NCI-H510A treated with DMSO at 0.1 percent for 48 hours (cell line): ENCODE results near the gene CIB2.

Experiments used
- DNase-seq: peaks from one replicate; lab custom pipeline; 2025; lab: John Stamatoyannopoulos, UW

The CIB2 gene

GRCh38 chr15:78107471-78107870 is 23.8 kb downstream of the CIB2 start:
- DNase-seq = no peak

DNA sequence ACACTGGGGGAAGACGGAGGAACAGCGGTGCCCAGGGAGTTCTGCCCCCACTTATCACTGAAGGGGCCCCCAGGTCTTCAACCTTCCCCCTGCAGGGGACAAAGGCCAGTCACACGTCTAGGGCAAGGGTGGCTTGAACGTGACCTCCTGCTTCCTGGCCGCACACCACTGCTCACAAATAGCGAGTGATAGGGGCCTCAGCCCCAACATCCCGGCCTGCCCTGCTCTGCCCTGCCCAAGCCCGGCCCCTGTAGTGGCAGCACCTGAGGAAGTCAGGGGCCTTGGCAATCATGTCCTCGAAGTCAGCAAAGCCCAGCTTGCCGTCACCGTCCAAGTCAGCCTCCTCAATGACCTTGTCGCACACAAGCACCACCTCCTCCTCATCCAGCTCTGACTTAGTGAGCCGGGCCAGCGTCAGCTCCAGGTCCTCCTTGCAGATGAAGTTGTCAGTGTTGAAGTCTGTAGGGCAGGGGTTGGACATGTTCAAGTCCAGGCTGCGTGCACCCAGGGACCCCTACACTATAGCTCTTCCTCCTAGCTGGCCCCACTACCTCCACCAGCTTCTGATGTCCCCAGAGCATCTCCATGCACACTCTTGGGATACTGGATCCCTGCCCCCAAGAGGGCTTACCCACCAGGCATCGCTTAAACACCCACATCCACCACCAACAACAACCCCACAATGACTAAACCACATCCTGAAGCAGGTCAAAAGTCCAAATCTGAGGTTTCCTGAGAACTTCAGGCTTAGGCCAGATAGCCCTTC is 25.6 kb downstream of the CIB2 start:
- DNase-seq = no peak

DNA sequence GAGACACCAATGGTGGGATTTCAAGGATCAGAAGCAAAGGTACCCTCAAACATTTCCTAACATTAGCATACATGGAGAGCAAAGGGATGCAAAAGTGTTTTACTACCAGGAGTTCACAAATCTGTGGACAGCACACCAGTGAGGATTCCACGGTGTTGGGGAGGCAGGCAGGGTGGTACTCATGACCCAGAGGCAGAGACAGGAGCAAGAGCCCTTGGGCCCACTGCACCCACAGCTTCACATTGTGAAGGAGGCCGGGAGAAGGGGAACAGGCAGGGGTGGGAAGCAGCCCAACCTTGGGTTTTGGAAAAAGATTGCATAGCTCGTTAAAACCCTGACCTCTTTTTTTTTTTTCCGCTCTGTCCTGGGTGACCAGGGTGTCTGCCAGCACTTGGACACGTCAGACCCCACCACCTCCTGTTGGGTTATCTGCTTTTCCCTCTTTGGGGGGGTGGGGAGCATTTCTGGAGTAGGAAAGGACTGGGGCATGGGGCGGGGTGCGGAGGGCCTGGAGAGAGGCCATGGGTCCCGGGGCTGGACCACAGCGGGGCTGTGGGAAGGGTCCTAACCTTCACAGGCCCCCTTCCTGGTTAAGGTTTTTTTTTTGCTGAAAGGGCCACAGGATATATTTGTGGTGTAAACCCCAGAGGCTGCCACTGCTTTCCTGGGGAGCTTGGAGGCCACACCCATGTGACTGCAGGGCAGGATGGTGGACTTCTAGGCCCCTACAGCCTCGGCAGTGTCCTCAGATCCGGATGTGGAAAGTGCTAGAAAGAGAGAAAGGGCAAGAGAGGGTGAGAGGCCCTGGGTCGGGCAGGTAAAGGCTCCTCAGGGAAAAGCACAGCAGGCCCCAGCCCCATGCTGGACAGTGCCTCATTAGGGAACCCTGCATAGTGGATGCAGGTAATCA is 26.4 kb downstream of the CIB2 start:
- no peak for DNase-seq

DNA sequence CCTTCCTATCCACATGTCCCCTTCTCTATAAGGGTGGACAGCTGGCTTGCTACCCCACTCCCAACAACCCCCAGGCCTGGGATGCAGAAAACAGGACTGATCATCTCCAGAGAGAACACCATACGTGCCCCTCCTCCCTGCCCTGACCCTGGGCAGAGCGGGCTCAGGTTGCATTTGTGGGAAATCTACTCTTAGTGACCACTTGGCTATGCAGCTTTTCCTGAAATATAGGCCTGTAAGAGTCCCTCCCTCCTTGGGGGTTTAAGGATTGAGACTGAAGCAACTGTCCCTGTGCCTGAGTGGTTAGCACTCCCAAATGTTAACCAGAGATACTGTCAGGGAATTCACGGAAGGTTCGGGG is 27.1 kb downstream of the CIB2 start:
- no peak for DNase-seq

DNA sequence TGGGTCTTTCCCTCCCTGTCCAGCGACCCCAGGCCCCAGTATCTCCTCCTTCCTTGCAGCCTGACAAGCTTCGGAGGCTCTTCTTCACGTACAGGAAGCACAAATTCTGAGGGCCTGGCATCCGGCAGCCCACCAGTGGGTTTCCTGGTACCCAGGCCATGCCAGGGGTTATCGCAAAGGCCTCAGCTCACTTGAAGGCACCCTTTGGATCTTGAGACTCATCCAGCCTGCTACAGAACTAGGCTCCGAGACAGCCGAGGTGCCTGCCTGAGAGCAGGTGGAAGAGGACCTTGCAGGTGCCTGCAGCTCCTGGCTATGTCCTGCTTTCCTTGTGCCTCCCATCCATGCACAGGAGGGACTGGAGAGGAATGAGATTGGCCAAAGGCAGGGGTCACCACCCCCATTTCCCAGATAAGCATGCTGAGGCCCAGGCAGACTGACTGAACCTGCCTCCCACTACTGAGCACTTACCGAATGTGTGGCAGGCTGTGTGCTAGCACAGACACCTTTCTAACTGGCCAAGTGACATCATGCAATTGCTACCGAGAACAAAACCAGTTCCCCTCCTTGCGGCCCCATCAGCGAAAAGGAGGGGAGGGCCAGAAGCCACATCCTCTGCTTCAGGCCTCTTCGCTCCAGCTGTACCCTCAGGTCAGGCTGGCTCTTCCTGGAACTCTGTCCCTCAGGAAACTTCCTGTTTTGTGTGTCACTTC is 27.7 kb downstream of the CIB2 start:
- no peak for DNase-seq

DNA sequence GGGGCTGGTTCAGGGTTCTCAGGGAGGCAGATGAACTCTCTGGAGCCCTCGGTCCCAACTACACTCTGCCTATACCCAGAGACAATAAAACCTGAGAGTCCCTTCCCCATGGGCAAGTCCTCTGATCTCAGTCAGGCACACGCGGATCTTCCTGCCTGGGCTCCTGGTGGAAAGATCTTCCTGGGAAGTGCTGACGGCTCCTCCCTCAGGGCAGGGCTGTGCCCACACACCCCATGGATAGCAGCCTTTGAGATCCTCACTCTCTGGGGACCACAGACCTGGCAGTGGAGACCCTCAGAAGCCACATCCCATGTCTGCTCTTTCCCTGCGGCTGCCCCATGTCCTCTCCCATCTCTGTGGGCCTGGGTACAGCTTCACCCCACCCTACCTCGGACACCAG is 28.5 kb downstream of the CIB2 start:
- no peak for DNase-seq

DNA sequence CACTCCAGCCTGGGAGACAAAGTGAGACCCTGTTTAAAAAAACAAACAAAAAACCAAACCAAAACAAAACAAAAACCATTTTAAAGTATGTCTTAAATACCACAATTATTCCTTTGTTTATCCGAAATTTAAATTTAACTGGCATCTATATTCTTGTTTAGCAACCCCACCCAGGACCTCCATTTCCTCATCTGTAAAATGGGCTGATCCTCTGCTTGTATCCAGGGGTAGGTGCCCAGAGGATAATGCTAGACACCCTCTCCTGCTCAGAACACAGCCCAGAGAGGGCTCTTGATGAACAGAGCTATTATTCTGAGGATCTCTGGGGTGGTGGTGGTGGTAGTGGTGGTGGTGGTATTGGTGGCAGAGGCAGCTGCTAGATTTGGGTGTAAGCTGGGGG is 29.0 kb downstream of the CIB2 start:
- DNase-seq = no peak

DNA sequence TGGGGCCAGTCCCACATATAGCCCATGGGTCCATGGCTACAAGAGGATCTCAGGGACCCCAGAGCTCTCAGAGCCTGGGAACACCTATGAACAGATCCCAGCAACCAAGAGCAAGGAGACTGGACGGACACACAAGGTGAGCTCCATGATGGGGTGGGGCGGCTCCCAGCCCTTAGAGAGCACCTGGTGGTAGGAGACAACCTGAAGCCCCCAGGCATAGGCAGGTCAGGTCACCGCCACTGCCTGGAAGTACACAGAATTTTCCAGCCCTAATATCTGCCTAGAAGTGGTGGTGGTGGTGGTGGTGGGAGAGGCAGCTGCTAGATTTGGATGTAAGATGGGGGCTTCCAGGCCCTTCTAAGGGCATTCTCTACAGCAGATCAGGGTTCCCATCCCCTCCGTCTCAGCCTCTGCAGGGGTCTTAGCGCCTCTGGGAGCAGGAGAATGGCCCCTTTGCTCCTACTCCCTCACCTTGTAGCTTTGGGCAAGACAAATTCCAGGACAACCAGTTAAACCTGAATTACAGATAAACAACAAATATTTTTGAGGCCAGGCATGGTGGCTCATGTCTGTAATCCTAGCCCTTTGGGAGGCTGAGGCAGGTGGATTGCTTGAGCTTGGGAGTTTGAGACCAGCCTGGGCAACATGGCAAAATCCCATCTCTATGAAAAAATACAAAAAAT is 29.7 kb downstream of the CIB2 start:
- no peak for DNase-seq

- DNase-seq = no peak
Measured at GRCh38 chr15:78100886-78101285, 30.4 kb downstream of the CIB2 start.

GRCh38 chr15:78098131-78098755 is 33.0 kb downstream of the CIB2 start:
- no peak for DNase-seq

- no peak for DNase-seq
Measured at GRCh38 chr15:78097667-78098066, 33.6 kb downstream of the CIB2 start.

- DNase-seq = no peak
Measured at GRCh38 chr15:78093242-78094020, 37.8 kb downstream of the CIB2 start.

- DNase-seq = no peak
Measured at GRCh38 chr15:78092261-78093041, 38.8 kb downstream of the CIB2 start, which contains the start of gene SH2D7. TSS of gene SH2D7 (plus strand) at chr15:78092561. CDS start at chr15:78092585, 24 bp downstream.

GRCh38 chr15:78090422-78091063 is 40.7 kb downstream of the CIB2 start:
- DNase-seq = no peak

- no peak for DNase-seq
Measured at GRCh38 chr15:78088773-78089080, 42.5 kb downstream of the CIB2 start.

GRCh38 chr15:78087951-78088772 is 43.1 kb downstream of the CIB2 start:
- DNase-seq = no peak

DNA sequence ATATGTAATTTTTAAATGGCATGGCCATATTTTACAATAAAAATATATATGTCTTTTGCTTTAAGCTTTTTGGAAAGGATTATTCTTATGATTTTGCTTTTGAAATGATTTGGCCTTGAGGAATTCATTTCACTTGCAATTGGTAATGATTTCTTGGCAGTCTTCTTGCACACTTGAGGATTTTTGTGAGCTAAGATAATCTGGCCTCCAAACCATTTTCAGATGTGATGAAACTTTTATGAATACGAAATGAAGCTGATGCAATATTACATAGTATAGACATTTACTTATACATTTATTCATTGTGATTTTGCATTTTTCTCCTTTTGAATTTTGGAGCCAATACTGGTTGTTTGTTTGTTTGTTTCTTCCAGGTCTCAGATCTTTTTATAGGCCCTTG is 45.3 kb downstream of the CIB2 start:
- DNase-seq = no peak

GRCh38 chr15:78084449-78084750 is 46.8 kb downstream of the CIB2 start:
- no peak for DNase-seq
